H1 (cell line): ENCODE results near the gene DLG1. TPM values are rescaled to one million over a fixed set of nuclear protein-coding genes. Genes with fewer than 3 reads are reported as not detected.

ENCODE experiments used
- CTCF ChIA-PET: fragments of 300-600 bp; sonication (Branson Sonifier 250); formaldehyde crosslinking; loops from one replicate; lab custom pipeline; 2021; ENCODE audit not compliant: partially characterized antibody; lab: Charles Lee
- POLR2A ChIA-PET: fragments of 300-600 bp; sonication (Branson Sonifier 250); formaldehyde crosslinking; loops from one replicate; lab custom pipeline; 2021; ENCODE audit warnings: inconsistent platforms; ENCODE audit not compliant: partially characterized antibody; lab: Charles Lee
- DNase-seq, 2 experiments: peaks; one replicate each; pipeline versions ENCODE4 v3.0.0 to v3.0.0-alpha.2; 2010 to 2022; ENCODE audit warnings: low spot score in 2 of 2, low read depth in 1 of 2, mixed read lengths in 1 of 2
- FAIRE-seq: peaks from 2 replicates; lab custom pipeline; 2011; peaks lifted over from hg19 to GRCh38; lab: Jason Lieb, UNC
- H2AFZ ChIP-seq: 2 replicates; pipeline ENCODE4 v1.8.1; 2012; ENCODE audit warnings: low read length, inconsistent platforms
- H2AK5ac ChIP-seq: 2 replicates; pipeline ENCODE4 v1.6.1; 2013; ENCODE audit warnings: low read depth, low read length
- H2BK120ac ChIP-seq: replicated peaks from 2 replicates; pipeline ENCODE3; 2013; ENCODE audit warnings: low read depth, low read length, inconsistent platforms
- H2BK12ac ChIP-seq: 2 replicates; pipeline ENCODE4 v1.6.1; 2013; ENCODE audit warnings: low read depth, low read length
- H2BK15ac ChIP-seq: 2 replicates; pipeline ENCODE4 v1.6.1; 2013; ENCODE audit warnings: low read length
- H2BK20ac ChIP-seq: 2 replicates; pipeline ENCODE4 v1.6.1; 2013; ENCODE audit warnings: low read length
- H2BK5ac ChIP-seq: 2 replicates; pipeline ENCODE4 v1.6.1; 2013; ENCODE audit warnings: low read depth, low read length
- H3K14ac ChIP-seq: 2 replicates; pipeline ENCODE4 v1.6.1; 2013; ENCODE audit warnings: inconsistent platforms; ENCODE audit not compliant: insufficient read length
- H3K18ac ChIP-seq: 2 replicates; pipeline ENCODE4 v1.6.1; 2013; ENCODE audit warnings: low read length; ENCODE audit errors: extremely low read depth
- H3K23ac ChIP-seq: 2 replicates; pipeline ENCODE4 v1.6.1; 2013; ENCODE audit warnings: inconsistent platforms; ENCODE audit not compliant: insufficient read length
- H3K23me2 ChIP-seq: 2 replicates; pipeline ENCODE4 v1.6.1; 2013; ENCODE audit warnings: low read depth, low read length
- H3K27ac ChIP-seq: 2 replicates; pipeline ENCODE4 v1.6.1; 2011; ENCODE audit warnings: low read depth, low read length, inconsistent platforms
- H3K27me3 ChIP-seq, 4 experiments: replicated peaks in 1 of 4; 1 replicate in 1 of 4; 2 replicates in 3 of 4; pipeline versions ENCODE4 v1.6.1 to v1.8.1; 2011 to 2013; ENCODE audit warnings: low read length in 3 of 4, mild to moderate bottlenecking in 3 of 4, inconsistent platforms in 2 of 4, mixed read lengths in 2 of 4, moderate library complexity in 1 of 4; ENCODE audit not compliant: control insufficient read depth in 3 of 4, insufficient read depth in 3 of 4; ENCODE audit errors: extremely low read depth in 1 of 4
- H3K36me3 ChIP-seq, 4 experiments: 2 replicates each; pipeline versions ENCODE4 v1.6.1 to v1.8.1; 2011 to 2013; ENCODE audit warnings: mild to moderate bottlenecking in 4 of 4, low read length in 3 of 4, moderate library complexity in 2 of 4, control low read depth in 1 of 4, inconsistent platforms in 1 of 4; ENCODE audit not compliant: insufficient read depth in 4 of 4, control insufficient read depth in 2 of 4
- H3K4ac ChIP-seq: replicated peaks from 2 replicates; pipeline ENCODE3; 2013; ENCODE audit warnings: low read length, low read depth, mixed read lengths, inconsistent platforms; ENCODE audit not compliant: insufficient read length
- H3K4me1 ChIP-seq, 4 experiments: replicated peaks in 1 of 4; 1 replicate in 1 of 4; 2 replicates in 3 of 4; pipeline versions ENCODE4 v1.6.1 to v1.8.1; 2011 to 2013; ENCODE audit warnings: low read length in 3 of 4, inconsistent platforms in 2 of 4, mixed read lengths in 1 of 4; ENCODE audit not compliant: insufficient read depth in 4 of 4, control insufficient read depth in 3 of 4
- H3K4me2 ChIP-seq, 2 experiments: 2 replicates each; pipeline versions ENCODE4 v1.6.1 to v1.8.1; 2011 to 2013; ENCODE audit warnings: low read depth in 2 of 2, low read length in 2 of 2, control low read depth in 1 of 2, inconsistent platforms in 1 of 2, mild to moderate bottlenecking in 1 of 2; ENCODE audit not compliant: insufficient read depth in 1 of 2
- H3K4me3 ChIP-seq, 4 experiments: fragments of 200-600, 300-600 bp in 1 of 4; sonication (generic), shearing (Covaris generic), sonication (Bioruptor Twin) in 1 of 4; 2 replicates each; pipeline versions ENCODE4 v1.5.1 to v1.8.1; 2011 to 2016; ENCODE audit warnings: low read length in 4 of 4, low read depth in 3 of 4, control low read depth in 2 of 4, inconsistent platforms in 2 of 4, mild to moderate bottlenecking in 2 of 4, mixed read lengths in 1 of 4, moderate library complexity in 1 of 4; ENCODE audit not compliant: insufficient read depth in 2 of 4; ENCODE audit errors: extremely low read depth in 1 of 4
- H3K56ac ChIP-seq: replicated peaks from 2 replicates; pipeline ENCODE3; 2013; ENCODE audit warnings: low read depth, mild to moderate bottlenecking, mixed read lengths, low read length, inconsistent platforms; ENCODE audit not compliant: insufficient read length
- H3K79me1 ChIP-seq: 2 replicates; pipeline ENCODE4 v1.6.1; 2013; ENCODE audit warnings: low read depth, low read length, control low read depth
- H3K79me2 ChIP-seq, 2 experiments: 2 replicates each; pipeline versions ENCODE4 v1.6.1 to v1.8.1; 2012 to 2013; ENCODE audit warnings: low read length in 2 of 2, mild to moderate bottlenecking in 2 of 2, inconsistent platforms in 1 of 2; ENCODE audit not compliant: insufficient read depth in 2 of 2, control insufficient read depth in 1 of 2
- H3K9ac ChIP-seq, 4 experiments: replicated peaks in 1 of 4; 1 replicate in 1 of 4; 2 replicates in 3 of 4; pipeline versions ENCODE4 v1.6.1 to v1.8.1; 2011 to 2013; ENCODE audit warnings: low read depth in 3 of 4, low read length in 3 of 4, control low read depth in 2 of 4, mild to moderate bottlenecking in 2 of 4, moderate library complexity in 2 of 4, inconsistent platforms in 1 of 4; ENCODE audit errors: extremely low read depth in 1 of 4
- H3K9me3 ChIP-seq, 2 experiments: 2 replicates each; pipeline versions ENCODE4 v1.6.1 to v1.8.1; 2012 to 2013; ENCODE audit warnings: mild to moderate bottlenecking in 2 of 2, moderate library complexity in 2 of 2, control low read depth in 1 of 2, inconsistent platforms in 1 of 2, low read depth in 1 of 2, low read length in 1 of 2, mixed read lengths in 1 of 2; ENCODE audit not compliant: insufficient read depth in 2 of 2
- H4K20me1 ChIP-seq, 2 experiments: replicated peaks in 1 of 2; 2 replicates each; pipeline versions ENCODE3 to v1.8.1; 2011 to 2013; ENCODE audit warnings: inconsistent platforms in 2 of 2, low read length in 2 of 2, mild to moderate bottlenecking in 1 of 2; ENCODE audit not compliant: insufficient read depth in 2 of 2, control insufficient read depth in 1 of 2
- H4K5ac ChIP-seq: 2 replicates; pipeline ENCODE4 v1.6.1; 2013; ENCODE audit warnings: low read length, low read depth, mixed read lengths, inconsistent platforms; ENCODE audit not compliant: insufficient read length
- H4K8ac ChIP-seq: 2 replicates; pipeline ENCODE4 v1.8.0; 2013; ENCODE audit warnings: mild to moderate bottlenecking, moderate library complexity, low read length, inconsistent platforms; ENCODE audit not compliant: insufficient read depth; ENCODE audit errors: extremely low read depth
- H4K91ac ChIP-seq: replicated peaks from 2 replicates; pipeline ENCODE3; 2013; ENCODE audit warnings: low read length, mixed read lengths, inconsistent platforms; ENCODE audit not compliant: insufficient read length
- ASH2L ChIP-seq: fragments of 200-600, 300-600 bp; sonication (generic); IDR thresholded peaks from one replicate; pipeline ENCODE4 v1.7.1; 2017; ENCODE audit warnings: low read length
- BRCA1 ChIP-seq: IDR thresholded peaks from 2 replicates; pipeline ENCODE4 v1.6.1; 2012; ENCODE audit warnings: low read depth, low read length, improper control_type of control experiment
- CHD2 ChIP-seq: IDR thresholded peaks from 2 replicates; pipeline ENCODE4 v1.6.1; 2012; ENCODE audit warnings: low read length, improper control_type of control experiment
- EP300 ChIP-seq, 2 experiments: IDR thresholded peaks; 1 replicate in 1 of 2; 2 replicates in 1 of 2; pipeline ENCODE4 v1.6.1; 2011 to 2012; ENCODE audit warnings: low read depth in 2 of 2, low read length in 2 of 2, mild to moderate bottlenecking in 2 of 2, borderline replicate concordance in 1 of 2, inconsistent platforms in 1 of 2, moderate library complexity in 1 of 2
- EZH2 ChIP-seq: fragments of 200-600 bp; sonication (generic); IDR thresholded peaks from 2 replicates; pipeline ENCODE4 v1.7.1; 2012; ENCODE audit warnings: low read depth, mild to moderate bottlenecking, moderate library complexity, low read length, inconsistent platforms; ENCODE audit not compliant: severe bottlenecking
- JUN ChIP-seq: IDR thresholded peaks from 2 replicates; pipeline ENCODE4 v1.6.1; 2011; ENCODE audit warnings: low read depth, mild to moderate bottlenecking, improper control_type of control experiment, low read length
- POLR2AphosphoS5 ChIP-seq: IDR thresholded peaks from 2 replicates; pipeline ENCODE4 v1.6.1; 2011; ENCODE audit warnings: low read depth, low read length
- RAD21 ChIP-seq, 2 experiments: IDR thresholded peaks in 1 of 2; conservative IDR thresholded peaks in 1 of 2; 2 replicates each; pipeline ENCODE4 v1.6.1; 2011; ENCODE audit warnings: low read depth in 2 of 2, low read length in 2 of 2, improper control_type of control experiment in 1 of 2, inconsistent platforms in 1 of 2, mild to moderate bottlenecking in 1 of 2, moderate library complexity in 1 of 2
- SP1 ChIP-seq: IDR thresholded peaks from 2 replicates; pipeline ENCODE4 v1.6.1; 2011; ENCODE audit warnings: low read depth, low read length
- SP4 ChIP-seq: IDR thresholded peaks from 2 replicates; pipeline ENCODE4 v1.6.1; 2012; ENCODE audit warnings: low read length, inconsistent platforms
- SUZ12 ChIP-seq: fragments of 200-600 bp; sonication (generic); IDR thresholded peaks from 2 replicates; pipeline ENCODE4 v1.6.1; 2012; ENCODE audit warnings: mild to moderate bottlenecking, inconsistent platforms, low read length, moderate library complexity, mixed read lengths
- TAF1 ChIP-seq: IDR thresholded peaks from 2 replicates; pipeline ENCODE4 v1.6.1; 2011; ENCODE audit warnings: mild to moderate bottlenecking, low read depth, low read length
- TEAD4 ChIP-seq: IDR thresholded peaks from 2 replicates; pipeline ENCODE4 v1.6.1; 2012; ENCODE audit warnings: low read depth, low read length, inconsistent platforms, mixed read lengths
- WGBS, 2 experiments: shearing (Covaris generic) in 1 of 2; methylation state at CpG; one replicate each; pipeline versions ENCODE4 v1.1.6 to v1.1.7; 2013 to 2015; ENCODE audit warnings: low lambda C conversion rate in 2 of 2, mixed read lengths in 2 of 2, inconsistent platforms in 1 of 2, low coverage in 1 of 2, missing lambda C conversion rate in 1 of 2; ENCODE audit not compliant: insufficient replicate concordance in 2 of 2, insufficient coverage in 1 of 2, insufficient read length in 1 of 2; ENCODE audit errors: extremely low coverage in 1 of 2, missing lambda C conversion rate in 1 of 2; 5-methylcytosine and 5-hydroxymethylcytosine counted together
- polyA plus RNA-seq, 7 experiments: library from polyadenylated mRNA; depleted of rRNA in 3 of 7; stranded (reverse) in 5 of 7; unstranded in 2 of 7; fragments of >200 nt in 5 of 7; fragments of 200-250 nt in 2 of 7; gene quantifications; 1 replicate in 5 of 7; 2 replicates in 1 of 7; 4 replicates in 1 of 7; pipeline versions ENCODE4 v1.2.1 to v1.2.3, GENCODE V29; 2011 to 2013; ENCODE audit warnings: missing spikeins in 2 of 7, mixed read lengths in 2 of 7
- total RNA-seq: library from RNA; stranded (reverse); fragmentation: NEBNext Ultra II Directional; extraction: Animal tissue kit (Norgen Biotek cat#: 25700); gene quantifications from 2 replicates; pipeline ENCODE4 v1.2.1, GENCODE V29; 2021

DLG1 gene
- total and polyA plus RNA-seq, 2 of the 8 experiments (the other 6 are each of a cell fraction or from before 2014, with no cell fraction given) = 13.4 to 78.8 TPM

DNA sequence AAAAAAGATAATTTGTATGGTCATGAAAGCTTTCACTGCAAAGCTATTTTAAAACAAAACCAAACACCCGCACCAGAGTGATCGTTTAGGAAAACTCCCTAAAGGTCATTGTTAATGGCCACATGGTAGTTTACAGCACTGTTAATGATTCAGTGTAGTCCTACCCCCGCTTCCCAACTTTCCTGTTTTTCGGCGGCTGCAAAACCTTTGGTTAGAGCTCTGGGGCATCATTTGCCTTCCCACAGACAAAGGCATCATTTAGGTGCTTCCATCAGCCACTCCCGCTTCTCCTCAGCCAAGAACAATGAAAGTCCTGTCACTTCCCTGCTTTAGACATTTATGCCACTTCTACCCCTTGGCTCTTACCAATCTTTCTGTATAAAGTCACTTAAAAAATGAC is 279.4 kb downstream of the DLG1 start:
- Histone ChIP-seq H3K23ac (no peak overlapping the region), H3K4ac (no peak overlapping the region), H3K18ac (no peak overlapping the region), H2BK20ac (no peak overlapping the region), H2AK5ac (no peak overlapping the region), H3K4me2 (no peak overlapping the region), H4K5ac (no peak overlapping the region), H3K27ac (no peak overlapping the region), H3K23me2 (no peaks in the 10 kb centered on the region), H4K20me1 (no peaks in the 10 kb centered on the region), H3K4me3 (no peak overlapping the region), H3K14ac (no peak overlapping the region), H3K9me3 (no peaks in the 10 kb centered on the region), H2AFZ (no peak overlapping the region), H2BK12ac (no peak overlapping the region), H3K36me3 (no peaks in the 10 kb centered on the region), H3K79me1 (no peaks in the 10 kb centered on the region), H3K56ac (no peak overlapping the region), H4K91ac (no peak overlapping the region), H3K79me2 (no peaks in the 10 kb centered on the region), H2BK15ac (no peak overlapping the region), H3K4me1 (peaks cover 0 to 16% (median 11%) of the 10 kb centered on the region in 4 experiments; a peak in 5 of 7 replicates), H3K9ac (no peak overlapping the region), H3K27me3 (no peaks in the 10 kb centered on the region), H2BK120ac (no peak overlapping the region), H2BK5ac (no peak overlapping the region), H4K8ac (no peak overlapping the region)
- FAIRE-seq = no peak
- no peak for DNase-seq
- WGBS, 2 experiments = 90% methylated on average over 6 of the region's 6 CpGs; no CpG with 5 or more reads in 1 of the 2 experiments
- POLR2A ChIA-PET = interaction anchor here (1.2 kb wide), 1 partner anchor 12 kb away, joined by 5 read pairs; no protein-coding TSS in a partner anchor
- TF ChIP-seq TEAD4 (no peak), TAF1 (no peak), BRCA1 (no peak), SP4 (no peak), SUZ12 (no peak), EP300 (IDR thresholded peaks at IDR 0.05; ENCODE audit: borderline replicate concordance in 1 of 2, low read depth in 2 of 2, low read length in 2 of 2) (no peak), EZH2 (no peak), JUN (no peak), RAD21 (IDR thresholded peaks at IDR 0.05 in 1 of 2, conservative IDR thresholded peaks at IDR 0.05 in 1 of 2; ENCODE audit: low read depth in 2 of 2, low read length in 2 of 2) (no peak), POLR2AphosphoS5 (no peak), ASH2L (no peak), SP1 (no peak), CHD2 (no peak)
- CTCF ChIA-PET = interaction anchor here (0.6 to 19.7 kb wide), 3 partner anchors 5 to 17 kb away, joined by 3 to 245 read pairs (median 245); partner anchors contain the start of gene MELTF
